Neural cell (in vitro differentiated cells): ENCODE measurements around the gene FCGR3A. TPM values are rescaled to one million over a fixed set of nuclear protein-coding genes. Genes with fewer than 3 reads are reported as not detected.
A peak's percentile ranks its signal among the peaks of the same experiment; 100 is the strongest.
"Not testable (repeated sequence)": the region's sequence is repeated elsewhere in the genome, so short reads cannot be mapped to it uniquely, and the experiment has no call there.

Experiments used
- H2AFZ ChIP-seq: fragments of 200-600, 300-800 bp; sonication (generic), shearing (Covaris generic); 2 replicates; pipeline ENCODE4 v1.6.0; 2014; ENCODE audit warnings: low read depth, mild to moderate bottlenecking, antibody characterized with exemption, low read length, moderate library complexity
- H3F3A ChIP-seq: fragments of 200-600 bp; shearing (Covaris generic); 2 replicates; pipeline ENCODE4 v1.6.1; 2016; ENCODE audit warnings: mild to moderate bottlenecking, moderate library complexity, mixed read lengths, antibody characterized with exemption, low read length; ENCODE audit not compliant: insufficient read depth, poor library complexity, severe bottlenecking
- H3K27ac ChIP-seq: fragments of 200-600, 300-800 bp; sonication (generic), shearing (Covaris generic); 2 replicates; pipeline ENCODE4 v1.5.1; 2014; ENCODE audit warnings: mild to moderate bottlenecking, low read length, moderate library complexity
- H3K27me3 ChIP-seq: fragments of 300-800, 200-600 bp; sonication (generic), shearing (Covaris generic); 2 replicates; pipeline ENCODE4 v1.6.0; 2014; ENCODE audit warnings: mild to moderate bottlenecking, low read depth, low read length, moderate library complexity; ENCODE audit not compliant: insufficient read depth
- H3K36me3 ChIP-seq: fragments of 300-800, 200-600 bp; sonication (generic), shearing (Covaris generic); 2 replicates; pipeline ENCODE4 v1.5.1; 2014; ENCODE audit warnings: mild to moderate bottlenecking, antibody characterized with exemption, low read length, moderate library complexity; ENCODE audit not compliant: insufficient read depth
- H3K4me2 ChIP-seq: fragments of 300-800, 200-600 bp; sonication (generic), shearing (Covaris generic); 2 replicates; pipeline ENCODE4 v1.6.0; 2014; ENCODE audit warnings: mild to moderate bottlenecking, low read length
- H3K4me3 ChIP-seq: fragments of 300-800, 200-600 bp; sonication (generic), shearing (Covaris generic); 2 replicates; pipeline ENCODE4 v1.5.1; 2014; ENCODE audit warnings: mild to moderate bottlenecking, low read length, moderate library complexity
- H3K79me2 ChIP-seq: fragments of 200-600 bp; shearing (Covaris generic); replicated peaks from 2 replicates; pipeline ENCODE4 v1.6.0; 2014; ENCODE audit warnings: mild to moderate bottlenecking, low read length, moderate library complexity; ENCODE audit not compliant: insufficient read depth
- H3K9ac ChIP-seq: fragments of 300-800, 200-600 bp; sonication (generic), shearing (Covaris generic); 2 replicates; pipeline ENCODE4 v1.6.1; 2016; ENCODE audit warnings: mild to moderate bottlenecking, low read length, mixed read lengths
- H3K9me2 ChIP-seq: fragments of 200-600 bp; shearing (Covaris generic); 2 replicates; pipeline ENCODE4 v1.6.1; 2016; ENCODE audit warnings: mild to moderate bottlenecking, low read length, mixed read lengths; ENCODE audit not compliant: insufficient read depth
- H3K9me3 ChIP-seq: fragments of 200-600, 300-800 bp; sonication (generic), shearing (Covaris generic); 2 replicates; pipeline ENCODE4 v1.6.1; 2016; ENCODE audit warnings: mild to moderate bottlenecking, mixed run types, low read length, moderate library complexity, mixed read lengths
- H4K20me1 ChIP-seq: fragments of 200-600 bp; shearing (Covaris generic); 2 replicates; pipeline ENCODE4 v1.6.1; 2016; ENCODE audit warnings: mild to moderate bottlenecking, mixed run types; ENCODE audit not compliant: insufficient read depth
- MXI1 ChIP-seq: fragments of 450-650 bp; conservative IDR thresholded peaks from 2 replicates; pipeline ENCODE4 v1.6.1; 2014; ENCODE audit warnings: antibody characterized with exemption, mild to moderate bottlenecking; ENCODE audit not compliant: poor library complexity, severe bottlenecking
- polyA plus RNA-seq: library from polyadenylated mRNA; depleted of rRNA; stranded (reverse); fragments of >200 nt; gene quantifications from 2 replicates; pipeline ENCODE4 v1.2.3, GENCODE V29; 2014

The FCGR3A gene
- polyA plus RNA-seq, 1 donor from 2014 or later: not detected

DNA sequence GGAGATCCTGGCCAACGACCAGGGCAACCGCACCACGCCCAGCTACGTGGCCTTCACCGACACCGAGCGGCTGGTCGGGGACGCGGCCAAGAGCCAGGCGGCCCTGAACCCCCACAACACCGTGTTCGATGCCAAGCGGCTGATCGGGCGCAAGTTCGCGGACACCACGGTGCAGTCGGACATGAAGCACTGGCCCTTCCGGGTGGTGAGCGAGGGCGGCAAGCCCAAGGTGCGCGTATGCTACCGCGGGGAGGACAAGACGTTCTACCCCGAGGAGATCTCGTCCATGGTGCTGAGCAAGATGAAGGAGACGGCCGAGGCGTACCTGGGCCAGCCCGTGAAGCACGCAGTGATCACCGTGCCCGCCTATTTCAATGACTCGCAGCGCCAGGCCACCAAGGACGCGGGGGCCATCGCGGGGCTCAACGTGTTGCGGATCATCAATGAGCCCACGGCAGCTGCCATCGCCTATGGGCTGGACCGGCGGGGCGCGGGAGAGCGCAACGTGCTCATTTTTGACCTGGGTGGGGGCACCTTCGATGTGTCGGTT is 24.8 kb downstream of the FCGR3A start:
- H3K27ac ChIP-seq, H3K4me2 ChIP-seq, H3K36me3 ChIP-seq, H3K9me3 ChIP-seq, H3F3A ChIP-seq, H3K27me3 ChIP-seq, H4K20me1 ChIP-seq, H3K9me2 ChIP-seq, H3K79me2 ChIP-seq, H2AFZ ChIP-seq: not testable (repeated sequence)
- H3K4me3 ChIP-seq: peak overlapping the region; percentile 81
- H3K9ac ChIP-seq: peak overlapping the region; percentile 31

DNA sequence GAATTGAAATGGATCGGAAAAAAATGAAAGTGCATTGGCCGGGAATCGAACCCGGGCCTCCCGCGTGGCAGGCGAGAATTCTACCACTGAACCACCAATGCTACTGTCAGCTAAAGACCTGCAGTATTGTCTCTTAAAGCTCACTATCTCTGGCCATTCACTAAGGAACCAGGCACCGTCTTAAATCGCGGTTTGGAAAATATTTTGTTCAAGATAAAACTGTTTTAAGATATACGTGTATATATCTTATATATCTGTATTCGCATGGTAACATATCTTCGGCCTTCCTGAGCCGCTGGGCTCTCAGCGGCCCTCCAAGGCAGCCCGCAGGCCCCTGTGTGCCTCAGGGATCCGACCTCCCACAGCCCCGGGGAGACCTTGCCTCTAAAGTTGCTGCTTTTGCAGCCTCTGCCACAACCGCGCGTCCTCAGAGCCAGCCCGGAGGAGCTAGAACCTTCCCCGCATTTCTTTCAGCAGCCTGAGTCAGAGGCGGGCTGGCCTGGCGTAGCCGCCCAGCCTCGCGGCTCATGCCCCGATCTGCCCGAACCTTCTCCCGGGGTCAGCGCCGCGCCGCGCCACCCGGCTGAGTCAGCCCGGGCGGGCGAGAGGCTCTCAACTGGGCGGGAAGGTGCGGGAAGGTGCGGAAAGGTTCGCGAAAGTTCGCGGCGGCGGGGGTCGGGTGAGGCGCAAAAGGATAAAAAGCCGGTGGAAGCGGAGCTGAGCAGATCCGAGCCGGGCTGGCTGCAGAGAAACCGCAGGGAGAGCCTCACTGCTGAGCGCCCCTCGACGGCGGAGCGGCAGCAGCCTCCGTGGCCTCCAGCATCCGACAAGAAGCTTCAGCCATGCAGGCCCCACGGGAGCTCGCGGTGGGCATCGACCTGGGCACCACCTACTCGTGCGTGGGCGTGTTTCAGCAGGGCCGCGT is 25.5 kb downstream of the FCGR3A start, which contains the start of gene HSPA6:
HSPA6 (plus strand) TSS at position 724 of the 925 bp plus-strand sequence; CDS start at position 843, 119 bp downstream.
- Histone ChIP-seq H3K4me3 (peak within 1 kb of the TSS; percentile 81), H2AFZ (peak within 1 kb of the TSS; percentile 38), H3K9ac (peak within 1 kb of the TSS; percentile 55)
- H3K27me3 ChIP-seq, H3K36me3 ChIP-seq, H3K9me2 ChIP-seq, H3K27ac ChIP-seq, H3K79me2 ChIP-seq, H3K9me3 ChIP-seq, H3F3A ChIP-seq, H3K4me2 ChIP-seq, H4K20me1 ChIP-seq: not testable (repeated sequence)
- peak; percentile 26 for TF ChIP-seq MXI1

DNA sequence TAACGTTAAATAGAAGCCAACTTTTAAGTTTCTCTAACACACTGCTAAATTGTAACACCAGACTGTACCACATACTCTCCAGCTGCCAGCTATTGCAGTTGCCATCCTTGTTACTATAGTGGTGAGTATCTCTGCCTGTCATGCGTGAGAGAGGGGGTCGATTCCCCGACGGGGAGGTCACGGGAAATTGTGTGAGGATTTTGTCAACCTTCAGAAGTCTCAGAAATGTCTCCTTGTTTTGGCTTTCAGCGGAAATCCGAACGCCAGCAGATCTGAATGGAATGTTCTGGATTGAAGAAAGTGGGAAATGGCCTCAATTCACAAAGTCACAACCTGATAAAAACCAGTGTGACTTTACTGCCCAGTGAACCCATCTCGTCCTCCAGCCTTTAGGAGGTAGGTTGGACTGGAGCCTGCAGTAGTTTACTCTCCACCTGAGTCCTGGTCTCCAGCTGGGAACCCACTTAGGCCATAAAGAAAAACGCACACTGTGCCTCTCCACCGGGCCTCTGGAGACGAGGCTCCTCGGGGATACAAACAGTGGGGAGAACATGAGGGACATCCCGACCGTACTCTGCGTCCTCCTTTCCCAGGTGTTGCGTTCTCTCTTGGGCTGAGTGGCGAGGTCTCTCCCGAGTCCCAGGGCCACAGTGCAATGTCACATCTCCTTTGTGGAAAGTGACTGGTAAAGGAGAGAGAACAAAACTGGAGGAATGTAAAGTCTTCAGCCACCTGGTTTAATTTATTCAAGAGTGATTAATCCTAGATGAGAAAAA is 26.4 kb downstream of the FCGR3A start:
- H3K9ac ChIP-seq, H3K9me3 ChIP-seq, H3F3A ChIP-seq, H3K27ac ChIP-seq, H3K9me2 ChIP-seq, H3K4me2 ChIP-seq, H2AFZ ChIP-seq, H4K20me1 ChIP-seq, H3K36me3 ChIP-seq, H3K79me2 ChIP-seq, H3K27me3 ChIP-seq: not testable (repeated sequence)
- peak overlapping the region; percentile 81 for H3K4me3 ChIP-seq

DNA sequence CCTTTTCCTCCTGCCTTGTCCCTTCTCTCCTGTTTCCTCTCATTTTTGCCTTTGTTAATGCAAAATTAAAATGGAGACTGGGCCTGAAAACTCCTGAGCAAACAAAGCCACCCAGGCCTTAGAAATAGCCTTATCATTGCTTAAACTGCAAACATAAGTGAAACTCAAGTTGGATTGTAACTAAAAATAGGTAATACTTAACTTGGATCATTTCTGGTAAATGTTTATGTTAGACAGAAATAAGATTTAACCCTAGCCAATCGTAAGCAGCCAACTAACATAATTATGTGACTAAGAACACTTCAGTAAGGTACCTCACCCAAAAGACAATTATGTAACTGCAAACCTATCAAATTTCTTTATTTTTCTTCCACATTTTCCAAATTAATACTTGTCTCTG is 35.7 kb downstream of the FCGR3A start:
- not testable (repeated sequence) for H3K9ac ChIP-seq, H3K27ac ChIP-seq, H3F3A ChIP-seq, H3K27me3 ChIP-seq, H2AFZ ChIP-seq, H3K79me2 ChIP-seq, H3K4me3 ChIP-seq, H3K9me2 ChIP-seq, H3K9me3 ChIP-seq, H3K36me3 ChIP-seq, H3K4me2 ChIP-seq, H4K20me1 ChIP-seq

DNA sequence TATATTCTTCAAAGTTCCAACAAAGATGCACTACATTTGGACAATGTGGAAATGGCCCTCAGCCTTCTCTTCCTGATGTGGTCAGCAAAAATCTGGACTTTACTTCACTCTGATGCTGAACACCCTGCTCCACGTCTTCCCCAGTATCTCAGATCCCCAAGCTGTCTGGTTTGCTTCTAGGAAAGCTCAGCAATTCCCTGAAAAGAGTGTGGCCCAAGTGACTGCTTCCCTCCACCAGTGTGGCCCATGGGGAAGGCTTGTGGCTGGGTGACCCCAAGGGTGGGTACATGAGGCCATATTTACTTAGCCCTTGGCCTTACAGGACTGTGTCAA is 36.2 kb downstream of the FCGR3A start:
- H3K4me2 ChIP-seq, H3K4me3 ChIP-seq, H4K20me1 ChIP-seq, H3K27ac ChIP-seq, H3K36me3 ChIP-seq, H3K9me3 ChIP-seq, H3K9ac ChIP-seq, H3K27me3 ChIP-seq, H2AFZ ChIP-seq, H3K9me2 ChIP-seq, H3K79me2 ChIP-seq, H3F3A ChIP-seq: not testable (repeated sequence)

DNA sequence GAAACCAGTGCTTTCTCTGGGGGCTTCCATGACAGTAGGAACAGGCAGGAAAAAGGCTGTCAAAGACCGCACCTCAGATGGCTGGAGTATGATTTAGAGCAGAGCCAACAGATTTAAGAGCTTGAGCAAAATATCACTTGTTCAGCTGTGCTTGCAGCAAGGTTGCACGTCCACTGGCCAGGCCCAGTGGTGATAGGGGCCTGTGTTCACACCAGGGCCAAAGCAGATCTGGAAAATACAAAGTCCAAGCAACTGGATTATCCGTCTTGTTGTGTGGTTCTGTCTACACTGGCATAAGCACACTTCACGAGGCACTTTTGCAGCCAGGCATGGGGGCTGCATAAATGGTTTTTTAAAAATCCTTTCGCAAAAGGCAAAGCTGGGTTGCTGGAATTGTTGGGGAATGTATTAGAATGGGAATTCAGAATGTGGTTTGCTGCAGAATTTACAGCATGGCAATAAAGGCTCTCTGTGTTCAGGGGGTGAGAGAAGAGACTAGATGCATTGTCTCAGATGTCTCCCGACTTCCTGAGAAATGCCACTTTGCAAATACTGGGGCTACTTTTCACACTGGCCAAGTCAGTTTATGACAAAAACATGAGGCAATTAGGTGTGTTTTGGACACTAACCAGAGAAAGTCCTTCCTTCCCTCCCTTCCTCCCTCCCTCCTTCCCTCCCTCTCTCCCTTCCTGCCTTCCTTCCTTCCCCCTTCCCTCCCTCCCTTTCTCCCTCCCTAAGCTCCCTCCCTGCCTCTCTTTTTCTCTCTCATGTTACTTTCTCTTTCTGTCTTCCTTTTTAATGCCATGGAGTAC is 36.8 kb downstream of the FCGR3A start:
- H3F3A ChIP-seq, H3K9ac ChIP-seq, H2AFZ ChIP-seq, H3K27me3 ChIP-seq, H3K4me3 ChIP-seq, H3K36me3 ChIP-seq, H3K27ac ChIP-seq, H3K9me2 ChIP-seq, H3K4me2 ChIP-seq, H4K20me1 ChIP-seq, H3K79me2 ChIP-seq, H3K9me3 ChIP-seq: not testable (repeated sequence)
